T-helper 2 cell treated with Interferon-gamma antibody and Interleukin-4, amounts not matched to agents 5 μg/mL and 100 μg/mL, for 36 hours (primary cell): Measurements from ENCODE around the gene GNAT2.

Experiments
- DNase-seq: peaks from one replicate; pipeline ENCODE4 v3.0.0; 2021; ENCODE audit warnings: low spot score
- H3K27ac Mint-ChIP-seq: one replicate; pipeline ENCODE4 v1.8.0; 2021; ENCODE audit warnings: mild to moderate bottlenecking, mixed read lengths
- H3K27me3 Mint-ChIP-seq: one replicate; pipeline ENCODE4 v1.8.0; 2021; ENCODE audit warnings: low read depth, mixed read lengths
- H3K36me3 Mint-ChIP-seq: one replicate; pipeline ENCODE4 v1.8.0; 2021; ENCODE audit warnings: low read depth, mixed read lengths
- H3K4me1 Mint-ChIP-seq: one replicate; pipeline ENCODE4 v1.8.0; 2021; ENCODE audit warnings: low read depth, mixed read lengths
- H3K4me3 Mint-ChIP-seq: one replicate; pipeline ENCODE4 v1.8.0; 2022; ENCODE audit warnings: mild to moderate bottlenecking, moderate library complexity, mixed read lengths
- H3K9me3 Mint-ChIP-seq: one replicate; pipeline ENCODE4 v1.8.0; 2021; ENCODE audit warnings: mixed read lengths

The GNAT2 gene

GRCh38 chr1:109626682-109627408 is 7.4 kb upstream of the GNAT2 start:
- Mint-ChIP-seq H3K4me1 (peaks cover 26% of the 10 kb centered on the region), H3K27me3 (no peaks in the 10 kb centered on the region), H3K36me3 (peaks cover 35% of the 10 kb centered on the region), H3K27ac (peak overlapping the region; percentile 31), H3K4me3 (no peak overlapping the region), H3K9me3 (no peaks in the 10 kb centered on the region)
- no peak for DNase-seq

- Mint-ChIP-seq H3K9me3 (no peaks in the 10 kb centered on the region), H3K4me3 (no peak overlapping the region), H3K36me3 (peaks cover 31% of the 10 kb centered on the region), H3K27ac (peak overlapping the region; percentile 31), H3K27me3 (no peaks in the 10 kb centered on the region), H3K4me1 (peaks cover 30% of the 10 kb centered on the region)
- DNase-seq: no peak
Observed at GRCh38 chr1:109625601-109626560, 6.5 kb upstream of the GNAT2 start.

GRCh38 chr1:109625176-109625575 is 5.8 kb upstream of the GNAT2 start:
- H3K27me3 Mint-ChIP-seq: no peaks in the 10 kb centered on the region
- peaks cover 30% of the 10 kb centered on the region for H3K36me3 Mint-ChIP-seq
- no peak for DNase-seq
- no peaks in the 10 kb centered on the region for H3K9me3 Mint-ChIP-seq
- no peak overlapping the region for H3K27ac Mint-ChIP-seq
- H3K4me1 Mint-ChIP-seq: peaks cover 30% of the 10 kb centered on the region
- no peak overlapping the region for H3K4me3 Mint-ChIP-seq

- H3K27ac Mint-ChIP-seq: peak overlapping the region; percentile 69
- H3K9me3 Mint-ChIP-seq: no peaks in the 10 kb centered on the region
- no peaks in the 10 kb centered on the region for H3K27me3 Mint-ChIP-seq
- H3K36me3 Mint-ChIP-seq: peaks cover 26% of the 10 kb centered on the region
- no peak for DNase-seq
- peak overlapping the region; percentile 90 for H3K4me3 Mint-ChIP-seq
- H3K4me1 Mint-ChIP-seq: peaks cover 34% of the 10 kb centered on the region
Observed at GRCh38 chr1:109624201-109625010, 5.0 kb upstream of the GNAT2 start.

- Mint-ChIP-seq H3K4me3 (peak overlapping the region; percentile 90), H3K27me3 (no peaks in the 10 kb centered on the region), H3K4me1 (peaks cover 40% of the 10 kb centered on the region), H3K36me3 (peaks cover 21% of the 10 kb centered on the region), H3K27ac (peak overlapping the region; percentile 49), H3K9me3 (no peaks in the 10 kb centered on the region)
- DNase-seq: no peak
Observed at GRCh38 chr1:109623601-109624161, 4.3 kb upstream of the GNAT2 start.

GRCh38 chr1:109622895-109623294 is 3.5 kb upstream of the GNAT2 start:
- no peak for DNase-seq
- Mint-ChIP-seq H3K27ac (peak overlapping the region; percentile 11), H3K4me3 (peak overlapping the region; percentile 90), H3K36me3 (peaks cover 16% of the 10 kb centered on the region), H3K4me1 (peaks cover 42% of the 10 kb centered on the region), H3K9me3 (no peaks in the 10 kb centered on the region), H3K27me3 (no peaks in the 10 kb centered on the region)

GRCh38 chr1:109622137-109622892 is 2.9 kb upstream of the GNAT2 start:
- no peaks in the 10 kb centered on the region for H3K27me3 Mint-ChIP-seq
- peaks cover 47% of the 10 kb centered on the region for H3K4me1 Mint-ChIP-seq
- H3K27ac Mint-ChIP-seq: peak overlapping the region; percentile 78
- H3K36me3 Mint-ChIP-seq: peaks cover 10% of the 10 kb centered on the region
- no peak for DNase-seq
- H3K9me3 Mint-ChIP-seq: no peaks in the 10 kb centered on the region
- H3K4me3 Mint-ChIP-seq: peak overlapping the region; percentile 90

- Mint-ChIP-seq H3K4me1 (peaks cover 50% of the 10 kb centered on the region), H3K27ac (peak overlapping the region; percentile 78)
- no peak for DNase-seq
Observed at GRCh38 chr1:109621379-109622136, 2.1 kb upstream of the GNAT2 start.

GRCh38 chr1:109620841-109621286 is 1.4 kb upstream of the GNAT2 start:
- peak; percentile 97 for DNase-seq
- H3K27me3 Mint-ChIP-seq: no peaks in the 10 kb centered on the region
- H3K4me3 Mint-ChIP-seq: peak overlapping the region; percentile 90
- peak overlapping the region; percentile 97 for H3K27ac Mint-ChIP-seq
- peaks cover 55% of the 10 kb centered on the region for H3K4me1 Mint-ChIP-seq
- H3K36me3 Mint-ChIP-seq: peaks cover 6% of the 10 kb centered on the region
- no peaks in the 10 kb centered on the region for H3K9me3 Mint-ChIP-seq

More at GRCh38 chr1:109621379-109622136, 2.1 kb upstream of the GNAT2 start:
- Mint-ChIP-seq H3K4me3 (peak overlapping the region; percentile 90), H3K36me3 (peaks cover 10% of the 10 kb centered on the region), H3K9me3 (no peaks in the 10 kb centered on the region), H3K27me3 (no peaks in the 10 kb centered on the region)

- no peak for DNase-seq
- Mint-ChIP-seq H3K27ac (peak overlapping the region; percentile 97), H3K36me3 (peaks cover 3% of the 10 kb centered on the region), H3K27me3 (no peaks in the 10 kb centered on the region), H3K4me3 (peak overlapping the region; percentile 90), H3K9me3 (no peaks in the 10 kb centered on the region), H3K4me1 (peaks cover 57% of the 10 kb centered on the region)
Observed at GRCh38 chr1:109620401-109620791, 980 bp upstream of the GNAT2 start.

GRCh38 chr1:109618661-109619575 is 498 bp downstream of the GNAT2 start:
- peaks cover 3% of the 10 kb centered on the region for H3K36me3 Mint-ChIP-seq
- H3K9me3 Mint-ChIP-seq: no peaks in the 10 kb centered on the region

More at GRCh38 chr1:109618661-109619575, 498 bp downstream of the GNAT2 start:
- Mint-ChIP-seq H3K27ac (peak overlapping the region; percentile 97), H3K27me3 (no peaks in the 10 kb centered on the region), H3K4me3 (peak overlapping the region; percentile 90), H3K4me1 (peaks cover 48% of the 10 kb centered on the region)
- no peak for DNase-seq
